Activated B cell treated with CpG ODN at 0.5 μM for 24 hours (primary cell): ENCODE results near the gene MESD. TPM values are rescaled to one million over a fixed set of nuclear protein-coding genes. Genes with fewer than 3 reads are reported as not detected.

Source experiments
- ATAC-seq: fragments of 200-7000 bp; cut with Tn5 transposase; one replicate; pipeline ENCODE4 v1.10.0; 2021; ENCODE audit warnings: low read depth, mild to moderate bottlenecking, moderate library complexity
- CTCF ChIA-PET: fragments of 350-600 bp; sonication (Branson Sonifier 250); formaldehyde crosslinking; loops from one replicate; lab custom pipeline; 2021; ENCODE audit warnings: antibody characterized with exemption; lab: Charles Lee
- POLR2A ChIA-PET: fragments of 350-600 bp; sonication (Branson Sonifier 250); formaldehyde crosslinking; loops from one replicate; lab custom pipeline; 2021; ENCODE audit warnings: antibody characterized with exemption; lab: Charles Lee
- DNase-seq: peaks from one replicate; pipeline ENCODE4 v3.0.0; 2022
- H3K27ac Mint-ChIP-seq: one replicate; pipeline ENCODE4 v1.8.0; 2020; ENCODE audit warnings: mixed read lengths
- H3K27me3 Mint-ChIP-seq: one replicate; pipeline ENCODE4 v1.8.0; 2021; ENCODE audit warnings: mixed read lengths
- H3K36me3 Mint-ChIP-seq: one replicate; pipeline ENCODE4 v1.8.0; 2021; ENCODE audit warnings: low read depth, mixed read lengths
- H3K4me1 Mint-ChIP-seq: one replicate; pipeline ENCODE4 v1.8.0; 2021; ENCODE audit warnings: mixed read lengths
- H3K4me3 Mint-ChIP-seq: one replicate; pipeline ENCODE4 v1.8.0; 2020; ENCODE audit warnings: mild to moderate bottlenecking, mixed read lengths
- H3K9me3 Mint-ChIP-seq: one replicate; pipeline ENCODE4 v1.8.0; 2020; ENCODE audit warnings: mixed read lengths
- intact Hi-C: fragments of 100-400 bp; cut with micrococcal nuclease; formaldehyde crosslinking; loops from one replicate; pipeline ENCODE4 v1.15.1; 2024
- total RNA-seq: library from RNA; stranded (reverse); gene quantifications from 2 replicates; pipeline ENCODE4 v1.2.3, GENCODE V29; 2022
- TF ChIP-seq, protein P1 (sequence below): fragments of 200-600 bp; IDR thresholded peaks from one replicate; pipeline ENCODE4 v1.8.0; 2022; ENCODE audit warnings: antibody characterized with exemption, mild to moderate bottlenecking

Gene MESD
- total RNA-seq, 1 donor from 2014 or later, result 23.8 TPM

DNA sequence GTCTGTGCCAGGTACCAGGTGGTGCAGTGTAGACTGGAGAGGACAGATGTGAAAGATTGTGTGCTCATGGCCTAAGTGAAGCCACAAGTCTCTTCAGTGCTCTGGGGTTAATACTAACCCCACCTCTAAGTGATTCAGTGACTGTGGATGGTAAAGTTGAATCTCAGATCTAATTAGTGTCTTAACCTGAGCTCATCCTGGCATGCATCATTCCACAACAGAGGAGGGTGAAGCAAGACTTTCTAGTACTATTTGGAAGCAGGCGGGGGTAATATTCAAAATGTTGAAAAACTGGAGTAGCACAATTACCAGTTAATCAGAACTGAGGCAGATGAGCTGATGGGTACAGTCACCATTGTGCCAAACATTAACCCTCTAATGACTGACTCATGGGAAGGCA lies 2.8 kb upstream of the MESD start:
- intact Hi-C loops, result no loop called here
- ATAC-seq (no peak), DNase-seq (no peak)
- Mint-ChIP-seq H3K27me3 (no peaks in the 10 kb centered on the region), H3K36me3 (peaks cover 6% of the 10 kb centered on the region), H3K27ac (no peak overlapping the region), H3K4me3 (no peak overlapping the region), H3K4me1 (peaks cover 34% of the 10 kb centered on the region), H3K9me3 (peaks cover 4% of the 10 kb centered on the region)
- ChIA-PET CTCF (interaction anchor here (1.3 kb wide), 1 partner anchor 274 kb away, joined by 3 read pairs; no protein-coding TSS in a partner anchor), POLR2A (no interaction called here)
- TF ChIP-seq, protein P1, sequence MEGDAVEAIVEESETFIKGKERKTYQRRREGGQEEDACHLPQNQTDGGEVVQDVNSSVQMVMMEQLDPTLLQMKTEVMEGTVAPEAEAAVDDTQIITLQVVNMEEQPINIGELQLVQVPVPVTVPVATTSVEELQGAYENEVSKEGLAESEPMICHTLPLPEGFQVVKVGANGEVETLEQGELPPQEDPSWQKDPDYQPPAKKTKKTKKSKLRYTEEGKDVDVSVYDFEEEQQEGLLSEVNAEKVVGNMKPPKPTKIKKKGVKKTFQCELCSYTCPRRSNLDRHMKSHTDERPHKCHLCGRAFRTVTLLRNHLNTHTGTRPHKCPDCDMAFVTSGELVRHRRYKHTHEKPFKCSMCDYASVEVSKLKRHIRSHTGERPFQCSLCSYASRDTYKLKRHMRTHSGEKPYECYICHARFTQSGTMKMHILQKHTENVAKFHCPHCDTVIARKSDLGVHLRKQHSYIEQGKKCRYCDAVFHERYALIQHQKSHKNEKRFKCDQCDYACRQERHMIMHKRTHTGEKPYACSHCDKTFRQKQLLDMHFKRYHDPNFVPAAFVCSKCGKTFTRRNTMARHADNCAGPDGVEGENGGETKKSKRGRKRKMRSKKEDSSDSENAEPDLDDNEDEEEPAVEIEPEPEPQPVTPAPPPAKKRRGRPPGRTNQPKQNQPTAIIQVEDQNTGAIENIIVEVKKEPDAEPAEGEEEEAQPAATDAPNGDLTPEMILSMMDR, result no peak

DNA sequence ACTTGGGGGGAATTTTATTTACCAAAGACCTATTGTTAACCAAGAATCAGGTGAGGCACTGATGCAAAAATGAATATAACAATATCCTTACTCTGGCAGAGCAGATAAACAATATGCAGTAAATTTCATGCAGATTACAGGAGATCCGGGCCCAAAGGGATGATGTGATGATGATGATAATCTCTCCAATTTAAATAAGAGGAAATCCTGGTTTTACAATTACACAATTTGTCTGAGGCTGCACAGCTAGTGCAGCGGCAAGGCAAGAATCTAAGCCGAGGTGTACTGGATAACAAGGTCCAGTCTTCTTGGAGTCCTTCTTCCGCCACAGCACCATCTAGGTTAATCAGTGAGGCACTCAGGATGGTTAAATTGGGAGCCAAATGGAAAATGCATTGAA lies 2.4 kb upstream of the MESD start:
- Mint-ChIP-seq H3K27me3 (no peaks in the 10 kb centered on the region), H3K36me3 (peaks cover 6% of the 10 kb centered on the region), H3K4me3 (no peak overlapping the region), H3K27ac (no peak overlapping the region), H3K9me3 (peaks cover 4% of the 10 kb centered on the region), H3K4me1 (peaks cover 36% of the 10 kb centered on the region)
- ChIA-PET CTCF (interaction anchor here (1.3 kb wide), 1 partner anchor 274 kb away, joined by 3 read pairs; no protein-coding TSS in a partner anchor), POLR2A (interaction anchor here (0.9 to 5.9 kb wide), 2 partner anchors 8 to 310 kb away, joined by 3 to 83 read pairs; partner anchors contain the start of gene TLNRD1)
- ATAC-seq (no peak), DNase-seq (no peak)
- TF ChIP-seq, protein P1, result no peak
- intact Hi-C loops, result no loop called here

DNA sequence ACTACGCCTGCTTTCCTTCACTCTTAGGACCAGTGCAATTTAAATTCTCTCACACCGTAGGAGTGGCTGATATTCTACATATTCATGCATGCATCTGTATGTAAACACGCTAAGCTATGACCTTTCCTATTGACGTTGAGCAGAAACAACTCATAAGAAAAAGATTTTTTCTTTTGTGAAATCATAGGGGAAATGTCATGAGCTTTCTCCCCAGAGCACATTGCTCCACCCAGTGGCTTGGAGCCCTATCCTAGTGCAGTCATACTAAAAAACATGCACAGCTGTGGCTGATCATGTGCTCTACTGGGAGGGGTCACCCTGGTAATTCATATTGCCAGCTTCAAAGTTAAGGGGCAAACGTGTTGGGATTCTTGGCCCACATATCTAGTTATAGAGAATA lies 1.8 kb upstream of the MESD start:
- no peak for DNase-seq

DNA sequence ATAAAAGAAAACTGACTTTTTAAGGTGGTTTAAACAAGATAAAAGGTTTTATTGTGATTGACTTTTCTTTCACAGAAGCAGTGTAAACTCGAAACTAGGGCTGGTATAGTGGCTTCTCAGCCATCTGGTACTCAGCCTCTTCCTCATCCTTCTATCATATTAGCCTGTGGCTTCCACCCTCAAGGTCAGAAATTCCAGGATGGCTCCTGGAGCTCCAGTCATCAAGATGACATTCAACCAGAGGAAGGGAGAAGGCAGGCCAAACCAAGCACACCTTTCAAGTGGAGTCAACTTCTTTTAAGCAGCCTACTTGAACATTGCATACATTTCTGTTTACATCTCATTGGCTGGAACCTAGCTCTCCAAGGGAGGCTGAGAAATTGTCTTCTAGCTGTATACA lies 1.3 kb upstream of the MESD start:
- Mint-ChIP-seq H3K4me1 (peaks cover 44% of the 10 kb centered on the region), H3K4me3 (peak overlapping the region; percentile 45), H3K27me3 (no peaks in the 10 kb centered on the region), H3K9me3 (peaks cover under 1% of the 10 kb centered on the region), H3K36me3 (peaks cover 9% of the 10 kb centered on the region), H3K27ac (no peak overlapping the region)
- POLR2A ChIA-PET, result interaction anchor here (0.6 to 5.9 kb wide), 4 partner anchors 9 to 311 kb away, joined by 3 to 83 read pairs (median 8); partner anchors contain the start of gene TLNRD1
- DNase-seq (no peak), ATAC-seq (no peak)
- CTCF ChIA-PET, result interaction anchor here (1.4 to 1.5 kb wide), 2 partner anchors 14 to 275 kb away, joined by 3 to 5 read pairs; no protein-coding TSS in a partner anchor
- intact Hi-C loops, result no loop called here
- TF ChIP-seq, protein P1, result no peak

More for the DNA sequence above, 1.8 kb upstream of the MESD start:
- Mint-ChIP-seq H3K4me3 (no peak overlapping the region), H3K27ac (no peak overlapping the region), H3K9me3 (peaks cover 4% of the 10 kb centered on the region), H3K4me1 (peaks cover 41% of the 10 kb centered on the region), H3K27me3 (no peaks in the 10 kb centered on the region), H3K36me3 (peaks cover 6% of the 10 kb centered on the region)
- no peak for ATAC-seq
- ChIA-PET CTCF (interaction anchor here (1.4 to 1.5 kb wide), 2 partner anchors 14 to 274 kb away, joined by 3 to 5 read pairs; no protein-coding TSS in a partner anchor), POLR2A (interaction anchor here (0.6 to 5.9 kb wide), 3 partner anchors 8 to 310 kb away, joined by 3 to 83 read pairs (median 7); partner anchors contain the start of gene TLNRD1)
- TF ChIP-seq, protein P1, result no peak
- intact Hi-C loops, result no loop called here

DNA sequence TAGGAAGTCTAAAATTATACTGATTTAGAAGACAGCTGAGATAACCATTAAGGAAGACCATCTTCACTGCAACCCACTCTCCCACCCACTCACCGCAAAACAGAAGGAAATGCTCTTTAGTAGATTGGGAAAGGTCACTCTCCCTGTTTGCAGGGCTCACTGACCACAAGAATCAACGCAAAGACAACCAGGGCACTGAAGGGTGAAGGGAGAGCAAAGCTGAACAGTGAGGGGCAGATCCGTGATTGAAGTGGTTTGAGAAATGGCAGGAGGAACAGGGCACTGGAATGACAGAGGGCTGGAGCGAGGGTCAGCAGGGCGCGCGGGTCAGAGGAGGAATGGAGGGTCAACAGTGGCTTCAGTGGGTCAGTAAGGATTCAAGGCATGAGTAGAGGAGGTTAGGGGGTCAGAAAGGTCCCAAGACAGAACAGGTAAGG lies 520 bp downstream of the MESD start:
- peak overlapping the region; percentile 99 for H3K27ac Mint-ChIP-seq
- H3K4me3 Mint-ChIP-seq, result peak overlapping the region; percentile 99
- ATAC-seq (no peak), DNase-seq (no peak)
- ChIA-PET POLR2A (interaction anchor here (0.9 to 5.9 kb wide), 2 partner anchors 11 to 16 kb away, joined by 3 to 83 read pairs; partner anchors contain the start of gene TLNRD1), CTCF (no interaction called here)
- intact Hi-C loops, result loop anchor here (1.0 to 10.0 kb wide), 5 partner anchors 11 to 1058 kb away; partner anchors contain the start of genes ABHD17C, MEX3B and TLNRD1
- TF ChIP-seq, protein P1, result no peak
- H3K36me3 Mint-ChIP-seq, result peaks cover 19% of the 10 kb centered on the region
- peaks cover 60% of the 10 kb centered on the region for H3K4me1 Mint-ChIP-seq
- no peaks in the 10 kb centered on the region for H3K27me3 Mint-ChIP-seq
- no peaks in the 10 kb centered on the region for H3K9me3 Mint-ChIP-seq
